Forelimb muscle (tissue), 1 donor: Measurements from ENCODE around the gene NOX5. TPM values are rescaled to one million over a fixed set of nuclear protein-coding genes. Genes with fewer than 3 reads are reported as not detected.
"Not testable (repeated sequence)": the region's sequence is repeated elsewhere in the genome, so short reads cannot be mapped to it uniquely, and the experiment has no call there.

Experiments used
- DNase-seq: peaks from one replicate; pipeline ENCODE4 v3.0.0-alpha.2; 2013; ENCODE audit warnings: low read depth
- polyA plus RNA-seq: library from polyadenylated mRNA; unstranded; fragments of 120-200 nt; gene quantifications from one replicate; pipeline ENCODE4 v1.2.1, GENCODE V29; 2013; ENCODE audit not compliant: insufficient read length

Gene NOX5
- polyA plus RNA-seq, 1 donor, result 0.24 TPM

DNA sequence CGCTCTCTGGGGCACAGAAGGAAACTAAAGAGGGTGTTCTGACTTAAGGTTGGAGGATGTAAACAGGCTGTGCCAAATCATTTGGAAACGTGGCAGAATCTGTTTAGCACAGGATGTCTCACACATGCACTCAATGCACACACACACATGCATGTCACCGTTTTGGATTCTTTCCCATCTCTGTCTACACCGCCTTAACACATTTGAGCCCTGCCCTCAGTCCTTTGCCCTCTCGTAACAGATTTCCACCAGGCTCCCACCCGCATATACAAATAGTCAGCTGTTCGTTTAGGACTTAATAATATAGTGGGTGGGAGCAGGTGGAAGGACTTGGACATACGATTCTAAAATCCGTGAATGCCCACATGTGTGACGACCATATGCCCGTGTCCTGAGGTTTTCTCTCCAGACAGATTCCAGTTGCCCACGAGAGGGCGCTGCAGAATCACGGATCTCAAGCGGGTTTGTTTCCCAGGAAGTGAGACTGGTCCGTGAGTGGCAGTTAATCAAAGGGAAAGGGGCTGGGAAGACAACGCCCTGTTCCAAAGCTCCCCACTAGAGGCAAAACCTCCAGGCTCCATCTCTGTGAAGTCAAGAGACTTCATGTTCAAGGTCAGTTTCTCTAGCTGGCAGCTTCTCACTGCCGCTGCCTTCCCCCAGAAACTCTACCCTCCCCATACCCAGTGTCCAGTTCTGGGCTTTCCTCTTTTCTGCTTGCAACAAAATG, 44.5 kb downstream of the NOX5 start:
- DNase-seq, result peak; percentile 72

GRCh38 chr15:69059557-69059943, 45.1 kb downstream of the NOX5 start:
- no peak for DNase-seq

DNA sequence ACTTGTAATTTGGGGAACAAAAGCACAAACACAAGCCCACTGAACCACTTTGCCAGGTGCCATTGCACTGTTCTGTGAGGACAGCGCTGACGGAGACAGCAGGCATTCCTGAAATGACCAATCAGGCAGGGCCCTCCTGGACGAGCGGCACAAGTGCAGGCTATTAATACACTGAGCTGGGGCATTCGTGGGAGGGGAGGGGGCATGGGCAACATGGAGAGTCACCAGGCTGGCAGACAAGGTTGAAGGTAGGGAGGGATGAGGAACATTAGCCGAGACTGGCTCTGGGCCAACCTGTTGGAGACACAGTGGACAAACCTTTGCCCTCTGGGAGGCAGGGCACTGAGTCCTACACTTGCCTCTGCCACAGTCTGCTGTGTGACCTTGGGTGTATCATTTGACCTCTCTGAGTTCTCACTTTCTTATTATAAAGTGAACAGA, 45.6 kb downstream of the NOX5 start:
- DNase-seq, result no peak

DNA sequence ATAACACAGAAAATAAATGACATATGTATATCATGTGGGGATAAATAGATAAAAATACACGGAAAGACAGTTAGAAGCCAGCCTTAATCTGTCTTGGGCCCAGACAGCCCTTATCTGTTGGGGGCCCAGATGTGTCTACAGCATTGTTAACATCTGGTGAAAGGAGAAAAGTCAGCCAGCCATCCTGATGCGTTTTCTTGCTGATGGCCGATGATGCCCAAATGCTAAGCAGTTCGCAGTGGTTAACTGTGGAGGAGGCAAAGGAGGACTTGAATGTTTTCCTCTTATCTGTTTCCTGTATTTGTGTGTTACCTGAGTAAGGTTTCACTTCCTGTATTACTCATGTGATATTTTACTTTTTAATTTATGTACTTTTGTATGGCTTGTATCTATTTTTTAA, 46.2 kb downstream of the NOX5 start:
- DNase-seq, result no peak

DNA sequence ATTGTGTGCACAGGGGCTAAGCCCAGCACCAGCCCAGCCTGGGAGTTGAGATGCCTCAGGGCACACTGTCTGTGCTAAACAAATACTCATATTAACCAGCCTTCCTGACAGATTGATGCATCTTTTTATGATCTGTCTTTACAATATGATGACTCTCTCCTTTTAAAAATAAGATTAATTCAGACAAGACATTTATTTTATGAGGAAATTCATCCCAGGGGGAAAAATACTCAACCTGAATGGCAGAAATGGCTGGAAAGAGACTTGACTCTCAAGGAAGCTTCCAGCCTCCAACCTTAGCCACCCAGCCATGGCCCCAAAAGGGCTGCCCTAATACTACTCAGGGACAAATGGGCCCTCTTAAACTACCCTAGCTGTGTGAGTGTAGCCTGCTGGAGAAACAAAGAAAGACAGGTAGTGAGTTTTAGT, 46.9 kb downstream of the NOX5 start:
- DNase-seq, result no peak

DNA sequence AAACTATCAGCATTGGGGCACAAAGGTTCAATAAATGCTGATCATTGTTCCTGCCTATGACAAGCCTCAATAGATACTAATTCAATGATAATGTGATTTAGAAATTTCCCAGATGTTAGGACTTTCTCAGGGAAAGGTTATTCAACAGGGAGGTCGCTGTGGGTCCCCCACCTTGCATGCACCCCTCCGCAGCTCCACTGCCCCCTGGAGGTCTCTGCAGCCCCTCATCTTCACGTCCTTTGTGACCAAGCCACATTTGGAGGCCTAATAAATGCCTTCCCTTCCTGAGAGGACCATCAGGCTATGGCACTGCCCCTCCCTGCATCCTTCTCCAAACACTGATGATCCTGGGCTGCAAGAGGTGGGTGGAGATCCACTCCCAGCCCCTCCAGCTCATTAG, 50.2 kb downstream of the NOX5 start:
- DNase-seq, result no peak

DNA sequence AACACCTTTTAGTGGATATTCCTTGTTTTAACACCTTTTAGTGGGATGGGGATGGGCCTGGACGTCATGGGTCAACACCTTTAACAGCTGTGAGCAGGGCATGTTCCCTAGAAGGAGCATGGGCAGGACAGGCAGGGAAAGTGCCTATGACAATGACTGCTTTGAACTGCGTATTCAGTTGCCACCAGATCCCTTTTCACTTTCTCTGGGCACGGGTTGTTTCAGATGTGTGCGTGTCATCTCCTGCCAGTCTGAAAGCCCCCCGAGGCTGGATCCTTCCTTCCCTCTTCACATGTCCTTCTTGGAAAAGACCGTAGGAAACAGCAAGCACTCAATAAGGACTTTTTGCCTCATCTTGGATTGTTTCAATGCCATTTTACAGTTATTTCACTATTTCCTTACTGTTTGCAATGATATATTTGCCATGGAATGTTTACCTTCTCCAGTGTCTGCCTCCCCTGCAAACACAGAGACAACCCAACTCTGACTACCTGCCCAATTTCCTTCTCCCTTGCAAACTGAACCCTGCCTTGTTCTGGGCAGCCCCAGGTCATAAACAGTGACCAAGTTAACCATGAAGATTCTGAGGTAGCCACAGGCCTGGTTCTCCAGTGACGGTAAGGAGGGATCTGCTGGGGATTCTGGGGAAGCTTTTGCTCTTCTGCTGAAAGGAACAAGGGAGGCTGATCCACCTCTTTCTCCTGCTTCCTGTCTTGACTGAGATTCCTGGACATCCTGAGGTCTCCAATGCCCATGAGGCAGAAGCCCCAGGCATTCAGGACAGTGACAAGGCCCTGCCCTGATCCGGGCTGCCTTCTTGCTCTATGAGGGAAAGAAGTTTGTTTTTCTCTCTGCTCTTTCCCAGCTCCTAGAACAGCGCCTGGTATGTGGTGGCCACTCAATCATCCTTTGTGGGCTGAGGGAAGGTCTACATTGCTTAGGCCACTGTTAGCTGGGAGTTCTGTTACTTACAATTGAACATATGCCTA, 51.8 kb downstream of the NOX5 start:
- no peak for DNase-seq

DNA sequence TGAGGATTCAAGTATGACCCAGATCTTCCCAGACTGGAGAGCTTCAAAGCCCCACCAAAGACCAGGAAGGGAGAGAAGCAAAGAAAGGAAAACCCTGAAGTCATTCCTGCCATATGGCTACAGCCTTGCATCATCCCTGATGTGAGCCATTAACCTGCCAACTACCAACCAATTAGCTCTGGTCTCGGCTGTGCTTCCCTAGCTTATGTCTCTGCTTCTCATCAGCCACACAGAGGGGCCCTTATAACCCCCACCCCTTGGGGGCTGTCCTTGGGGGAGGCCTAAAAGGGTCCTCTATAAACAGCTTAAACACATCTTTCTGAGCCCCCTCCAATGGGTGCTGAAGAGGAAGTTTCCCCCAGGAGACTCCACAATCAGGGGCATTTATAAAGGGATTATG, 52.8 kb downstream of the NOX5 start:
- DNase-seq, result no peak

GRCh38 chr15:69068157-69068556, 53.7 kb downstream of the NOX5 start:
- DNase-seq, result no peak

- not testable (repeated sequence) for DNase-seq
These were observed 54.8 kb downstream of the NOX5 start for GRCh38 chr15:69069290-69069689.

DNA sequence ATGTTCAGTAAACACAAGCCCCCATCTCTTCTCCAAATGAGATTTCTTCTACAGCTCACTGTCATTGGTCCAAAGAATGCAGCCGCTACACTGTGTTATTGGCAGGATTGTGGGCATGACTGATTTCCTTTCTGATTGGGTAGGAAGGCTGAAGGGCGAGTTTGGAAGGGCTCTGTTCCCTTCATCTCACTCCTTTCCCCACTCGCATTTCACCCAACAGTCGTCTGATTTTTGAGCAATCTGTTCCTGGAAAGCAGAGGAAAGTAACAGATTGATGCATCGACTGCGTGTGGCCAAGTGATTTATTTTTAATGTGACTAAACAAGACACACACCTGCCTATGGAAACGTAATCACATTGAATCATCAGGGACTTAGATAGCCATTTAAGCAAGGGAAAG, 55.5 kb downstream of the NOX5 start:
- DNase-seq, result no peak

DNA sequence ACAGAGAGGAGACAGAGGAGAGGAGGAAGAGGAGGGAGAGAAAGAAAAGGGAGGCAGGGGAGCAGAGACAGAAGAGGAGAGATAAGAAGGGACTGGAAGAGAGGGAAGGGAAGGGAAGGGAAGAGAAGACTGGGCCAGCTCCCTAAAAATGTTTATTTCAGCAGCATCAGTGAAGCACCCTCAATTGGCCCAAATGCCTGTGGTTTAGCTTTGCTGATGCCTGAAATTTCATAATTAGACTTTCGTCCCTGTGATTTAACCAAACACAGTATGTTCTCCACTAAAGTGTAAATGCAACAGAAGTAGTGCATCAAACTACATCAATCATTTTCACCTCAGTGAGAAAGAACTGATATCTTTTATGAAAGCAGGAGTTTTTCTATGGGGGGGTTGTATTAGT, 55.9 kb downstream of the NOX5 start:
- no peak for DNase-seq

DNA sequence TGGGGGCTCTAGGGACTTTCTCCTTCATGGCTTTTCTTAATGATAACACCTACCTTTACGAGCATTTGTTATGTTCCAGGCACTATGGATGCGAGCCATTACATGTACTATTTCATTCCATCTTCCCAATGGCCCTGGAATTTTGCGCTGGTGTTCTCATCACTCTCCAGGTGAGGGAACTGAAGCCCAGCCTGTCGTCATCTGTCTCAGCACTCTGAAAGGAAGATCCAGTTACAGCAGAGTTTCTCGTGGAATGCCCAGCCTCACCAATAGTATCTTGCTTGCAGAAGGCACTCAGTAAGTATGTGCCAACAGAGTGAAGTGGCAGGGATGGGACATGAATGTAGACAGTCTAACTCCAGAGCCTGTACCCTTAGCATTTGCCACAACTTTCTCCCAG, 56.8 kb downstream of the NOX5 start:
- DNase-seq, result no peak

GRCh38 chr15:69072906-69073305, 58.4 kb downstream of the NOX5 start:
- DNase-seq, result no peak

DNA sequence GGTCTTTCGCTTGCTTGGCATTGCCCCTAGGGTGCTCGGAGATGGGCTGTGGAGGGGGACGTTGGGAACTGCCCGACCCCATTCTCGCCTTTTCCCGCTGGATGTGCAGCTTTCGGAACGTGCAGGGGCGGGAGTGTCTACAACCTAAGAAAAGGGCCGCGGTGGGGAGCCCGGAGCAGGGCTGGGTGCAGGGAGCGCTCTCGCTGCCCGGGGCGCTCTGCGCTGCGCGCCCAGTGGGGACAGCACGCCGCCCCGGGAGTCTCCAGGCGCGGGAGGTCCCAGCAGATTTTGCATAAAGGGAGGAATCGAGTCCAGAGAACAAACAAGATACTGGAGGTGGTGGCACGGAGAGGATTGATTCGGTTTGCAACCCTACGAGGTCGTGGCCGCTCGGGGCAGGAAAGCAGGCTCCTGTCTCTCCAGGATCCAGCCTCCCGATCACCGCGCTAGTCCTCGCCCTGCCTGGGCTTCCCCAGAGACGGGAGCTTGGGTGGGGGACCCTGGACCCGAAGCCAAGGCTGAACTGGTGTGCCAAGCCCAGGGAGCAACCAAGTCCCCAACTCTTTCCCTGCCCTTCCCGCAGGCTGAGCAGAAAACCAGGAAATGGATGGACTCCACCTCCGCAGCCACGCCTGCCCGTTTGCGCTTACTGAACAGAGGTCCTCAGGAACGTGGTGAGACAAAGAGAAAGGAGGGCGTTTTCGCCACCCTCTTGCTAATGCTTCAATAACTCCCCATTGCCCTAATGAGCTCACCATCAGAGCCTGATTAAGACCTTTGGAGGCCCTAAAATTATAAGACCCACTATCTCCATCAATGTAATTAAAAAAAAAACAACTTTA, 59.7 kb downstream of the NOX5 start:
- DNase-seq, result no peak

DNA sequence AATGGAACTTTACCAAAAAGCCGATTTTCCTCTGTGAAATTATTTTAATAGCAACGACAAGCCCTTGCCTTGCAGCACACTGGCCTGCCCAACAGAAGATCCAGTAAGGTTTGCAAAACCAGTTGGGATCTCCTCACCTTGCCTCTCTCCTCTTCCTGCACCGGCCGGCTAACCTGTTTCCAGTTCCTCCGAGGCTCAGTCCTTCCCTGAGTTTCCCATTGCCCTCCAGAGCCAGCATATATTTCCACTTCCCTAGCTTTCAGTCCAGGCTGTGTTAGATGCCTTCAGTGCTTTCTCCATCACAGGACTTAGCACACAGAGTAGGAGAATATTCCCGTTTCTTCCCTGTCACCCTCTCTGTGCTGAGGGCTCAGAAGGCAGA, 60.3 kb downstream of the NOX5 start:
- DNase-seq, result no peak

GRCh38 chr15:69075440-69075839, 60.9 kb downstream of the NOX5 start:
- no peak for DNase-seq

DNA sequence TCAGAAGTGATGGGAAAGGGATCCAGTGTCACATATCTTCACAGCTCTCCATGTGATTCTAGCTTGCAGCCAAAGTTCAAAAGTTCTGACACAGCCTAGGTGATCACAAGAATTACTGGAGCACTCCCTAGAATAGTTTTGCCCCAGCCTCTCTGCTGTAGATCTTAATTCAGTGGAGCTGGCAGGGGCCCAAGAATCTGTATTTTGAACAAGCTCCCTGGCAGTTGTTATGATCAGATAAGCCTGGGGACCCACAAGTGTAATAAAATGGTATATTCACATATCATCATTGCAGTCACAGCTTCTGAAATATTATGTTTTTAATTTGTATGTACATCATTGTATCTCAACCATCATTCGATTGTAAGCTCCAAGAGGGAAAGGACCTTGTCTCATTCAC, 62.3 kb downstream of the NOX5 start:
- no peak for DNase-seq

- DNase-seq, result no peak
These were observed 64.1 kb downstream of the NOX5 start for GRCh38 chr15:69078638-69079037.

GRCh38 chr15:69080295-69081248, 66.1 kb downstream of the NOX5 start:
- DNase-seq, result no peak
